ENCODE measurements around the gene KCNIP4.

KCNIP4 gene

GRCh38 chr4:21097865-21098264, 850.7 kb downstream of the KCNIP4 start:
- no peak for DNase-seq (ENCODE audit: low read depth in 2 of 2, low spot score in 1 of 2)

- DNase-seq (ENCODE audit: low read depth in 2 of 2, low spot score in 1 of 2) = no peak
These were observed 851.5 kb downstream of the KCNIP4 start for GRCh38 chr4:21097026-21097425.

DNA sequence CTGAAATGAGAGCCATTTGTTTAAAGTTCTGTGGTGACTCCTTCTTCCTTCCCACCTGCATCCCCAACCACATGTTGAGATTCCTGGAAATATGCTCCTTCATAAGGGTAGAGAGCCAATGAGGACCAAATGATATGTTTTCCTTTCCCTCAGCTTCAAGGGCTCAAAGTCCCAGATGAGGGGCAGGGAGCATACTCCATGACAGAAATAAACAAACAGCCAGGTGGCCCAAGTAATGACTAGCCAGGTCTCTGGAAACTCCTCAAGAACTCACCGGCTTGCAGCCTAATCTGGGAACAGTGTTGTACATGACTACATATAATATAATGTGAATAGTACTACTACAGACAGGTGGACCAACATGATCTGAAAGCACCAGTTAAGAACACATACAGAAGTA, 856.0 kb downstream of the KCNIP4 start:
- no peak for DNase-seq (ENCODE audit: low read depth in 2 of 2, low spot score in 1 of 2)

DNA sequence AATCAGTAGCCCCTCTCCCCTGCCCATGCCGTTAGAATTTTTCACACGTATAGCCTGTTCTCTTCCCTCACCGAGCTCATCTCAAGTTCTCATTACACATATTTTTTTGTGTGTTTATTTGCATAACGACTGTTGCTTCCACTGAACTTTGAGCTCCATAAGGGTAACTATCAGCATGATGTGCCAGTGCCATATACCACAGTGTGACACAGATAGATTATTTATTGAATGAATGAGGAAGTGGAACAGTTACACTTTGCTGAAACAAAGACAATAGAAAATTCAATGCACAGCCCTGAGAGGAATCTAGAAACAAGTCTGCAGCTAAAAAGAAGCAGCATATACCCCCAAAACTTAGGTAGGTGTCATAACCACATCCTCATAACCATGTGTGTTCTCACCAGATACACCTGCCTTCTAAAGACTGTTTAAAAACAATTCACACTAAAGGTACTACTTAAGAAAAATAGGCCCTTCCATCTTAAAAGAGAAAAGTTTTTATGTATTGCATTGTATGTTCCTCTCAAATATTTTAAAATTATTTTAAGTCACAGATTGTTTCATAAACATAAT, 858.4 kb downstream of the KCNIP4 start:
- DNase-seq (ENCODE audit: low read depth in 2 of 2, low spot score in 1 of 2) = no peak

GRCh38 chr4:21083413-21083812, 865.2 kb downstream of the KCNIP4 start:
- no peak for DNase-seq (ENCODE audit: low read depth in 2 of 2, low spot score in 1 of 2)

- no peak for DNase-seq (ENCODE audit: low read depth in 2 of 2, low spot score in 1 of 2)
These were observed 870.6 kb downstream of the KCNIP4 start for GRCh38 chr4:21077967-21078366.

DNA sequence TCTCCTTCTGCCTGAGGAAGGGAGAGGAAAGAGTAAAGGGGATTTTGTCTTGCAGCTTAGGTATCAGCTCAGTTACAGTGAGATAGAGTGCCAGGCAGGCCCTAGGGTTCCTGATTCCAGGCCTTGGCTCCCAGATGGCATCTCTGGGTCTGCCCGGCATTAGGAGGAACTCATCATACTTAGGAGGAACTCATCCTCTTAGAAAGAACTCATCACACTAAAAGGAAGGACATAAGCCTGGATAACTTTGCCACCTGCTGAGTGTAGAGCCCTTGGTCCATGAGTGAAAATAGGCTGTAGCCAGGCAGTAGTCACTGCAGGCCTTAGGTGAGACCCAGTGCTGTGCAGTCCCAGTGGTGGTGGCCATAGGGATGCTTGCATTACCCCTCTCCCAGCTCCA, 881.2 kb downstream of the KCNIP4 start:
- no peak for DNase-seq (ENCODE audit: low read depth in 2 of 2, low spot score in 1 of 2)

DNA sequence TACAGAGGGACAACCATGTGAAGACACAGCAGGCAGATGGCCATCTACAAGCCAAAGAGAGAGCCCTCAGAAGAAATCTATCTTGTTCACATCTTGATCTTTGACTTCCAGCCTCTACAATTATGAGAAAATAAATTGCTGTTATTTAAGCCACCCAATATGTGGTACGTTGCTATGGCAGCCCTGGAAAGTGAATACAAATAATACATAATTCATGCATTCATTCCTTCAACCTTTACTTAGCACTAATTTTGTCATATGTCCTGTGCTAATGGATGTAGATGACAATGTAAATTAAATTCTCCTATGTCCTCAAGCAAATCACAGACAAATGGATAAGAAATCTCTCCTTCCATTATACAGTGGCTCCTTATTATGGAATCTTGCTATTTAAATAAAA, 886.7 kb downstream of the KCNIP4 start:
- no peak for DNase-seq (ENCODE audit: low read depth in 2 of 2, low spot score in 1 of 2)

GRCh38 chr4:21046141-21046540, 902.4 kb downstream of the KCNIP4 start:
- DNase-seq (ENCODE audit: low read depth in 2 of 2, low spot score in 1 of 2) = no peak

DNA sequence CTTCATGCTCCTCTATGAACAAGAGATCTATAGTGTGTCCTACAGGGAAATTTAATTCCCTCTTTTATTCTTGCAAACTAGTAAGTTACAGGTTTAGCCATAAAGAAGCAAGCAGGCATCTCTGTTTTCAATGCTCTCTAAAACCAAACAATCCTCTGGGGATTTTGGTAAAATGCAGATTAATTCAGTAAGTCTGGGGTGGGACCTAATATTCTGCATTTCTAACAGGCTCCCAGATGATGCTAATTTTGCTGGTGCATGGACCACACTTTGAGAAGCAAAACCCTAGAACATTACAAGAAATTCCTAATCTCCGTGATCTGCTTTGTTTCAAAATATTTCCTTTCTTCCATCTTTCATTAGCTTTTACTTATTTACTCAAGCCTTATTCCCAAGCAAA, 903.5 kb downstream of the KCNIP4 start:
- no peak for DNase-seq (ENCODE audit: low read depth in 2 of 2, low spot score in 1 of 2)

- no peak for DNase-seq (ENCODE audit: low read depth in 2 of 2, low spot score in 1 of 2)
These were observed 906.9 kb downstream of the KCNIP4 start for GRCh38 chr4:21041708-21042107.

DNA sequence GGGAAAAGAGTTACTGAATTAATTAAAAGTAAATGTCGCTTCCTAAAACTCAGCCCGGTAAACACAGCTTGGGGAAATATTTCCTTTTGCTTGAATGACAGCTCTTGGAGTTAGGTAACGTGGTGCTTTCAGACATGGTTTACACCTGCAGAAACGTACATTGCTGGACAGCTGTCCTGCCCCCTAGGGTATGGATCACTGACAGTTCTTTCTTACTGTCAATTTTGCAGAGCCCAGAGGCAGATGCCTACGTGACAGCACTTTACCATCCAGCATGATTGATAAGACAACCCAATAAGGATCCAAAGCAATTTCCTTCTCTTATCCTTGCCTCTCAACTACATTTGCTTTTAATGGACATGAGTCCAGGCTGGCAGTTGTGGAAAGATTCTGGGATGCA, 913.8 kb downstream of the KCNIP4 start:
- no peak for DNase-seq (ENCODE audit: low read depth in 2 of 2, low spot score in 1 of 2)

DNA sequence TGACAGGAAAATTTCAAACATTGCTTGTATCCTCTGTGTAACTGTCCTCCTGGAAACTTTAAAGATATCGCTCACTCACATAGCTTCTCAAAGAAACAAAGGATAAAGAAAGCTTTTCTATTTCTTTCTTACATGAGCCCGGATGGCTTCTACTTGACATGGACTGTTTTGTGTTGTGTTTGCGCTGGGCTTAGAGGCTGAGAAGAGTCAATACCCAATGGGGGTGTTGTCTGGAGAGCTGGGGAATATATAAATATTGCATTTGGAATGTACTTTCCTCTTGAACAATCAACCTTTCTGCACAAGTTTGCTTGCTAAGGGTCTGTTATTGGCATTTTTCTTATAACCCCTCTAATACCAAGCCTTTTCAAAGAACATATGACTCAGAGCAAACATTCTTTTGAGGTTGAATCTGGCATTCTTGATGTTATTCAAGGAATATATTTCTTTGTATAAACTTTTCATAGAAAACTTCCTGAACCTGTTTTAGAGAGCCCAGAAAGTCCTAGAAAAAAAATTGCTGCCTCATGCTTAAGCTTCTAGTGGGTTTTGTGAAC, 916.4 kb downstream of the KCNIP4 start:
- DNase-seq (ENCODE audit: low read depth in 2 of 2, low spot score in 1 of 2) = no peak

GRCh38 chr4:21018817-21019216, 929.8 kb downstream of the KCNIP4 start:
- no peak for DNase-seq (ENCODE audit: low read depth in 2 of 2, low spot score in 1 of 2)

DNA sequence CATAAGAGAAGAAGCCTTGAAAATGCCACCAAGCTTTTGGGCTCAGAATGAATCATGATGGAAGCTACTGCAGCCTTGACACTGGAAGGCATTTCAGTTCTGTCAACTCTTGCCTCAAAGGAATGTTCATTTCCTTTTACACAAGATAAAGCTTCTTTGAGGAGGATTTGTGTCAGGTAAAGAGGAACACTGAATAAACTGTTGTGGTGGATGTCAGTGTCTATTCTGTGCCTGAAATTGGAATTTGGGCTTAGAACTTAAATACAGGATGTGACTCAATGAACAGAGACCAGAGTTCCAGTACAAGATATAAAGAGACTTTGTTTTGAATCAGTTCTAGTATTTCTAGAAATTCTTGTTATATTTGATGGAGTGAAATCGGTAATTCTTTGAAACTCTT, 935.1 kb downstream of the KCNIP4 start:
- DNase-seq (ENCODE audit: low read depth in 2 of 2, low spot score in 1 of 2) = no peak

- DNase-seq (ENCODE audit: low read depth in 2 of 2, low spot score in 1 of 2) = no peak
These were observed 935.7 kb downstream of the KCNIP4 start for GRCh38 chr4:21012851-21013331.

DNA sequence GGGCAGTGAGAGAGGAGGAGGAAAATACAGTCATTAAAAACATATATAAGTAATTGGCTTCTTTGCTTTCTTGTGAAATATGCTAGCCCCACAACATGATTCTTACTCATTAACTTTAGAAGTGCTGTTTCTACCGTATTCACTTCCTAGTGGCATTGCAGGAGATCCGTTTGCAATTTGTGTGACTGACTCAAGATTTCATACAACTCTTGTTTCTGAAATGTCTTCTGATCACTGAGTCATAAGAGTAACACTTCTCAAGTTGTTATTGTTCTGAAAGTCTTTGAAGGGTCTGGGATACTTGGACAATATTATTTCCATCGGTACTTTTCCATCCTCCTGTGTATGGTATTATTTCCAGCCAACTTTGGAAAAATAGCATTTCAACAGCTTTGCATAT, 937.5 kb downstream of the KCNIP4 start:
- DNase-seq (ENCODE audit: low read depth in 2 of 2, low spot score in 1 of 2) = no peak

- no peak for DNase-seq (ENCODE audit: low read depth in 2 of 2, low spot score in 1 of 2)
These were observed 938.6 kb downstream of the KCNIP4 start for GRCh38 chr4:21009956-21010355.

DNA sequence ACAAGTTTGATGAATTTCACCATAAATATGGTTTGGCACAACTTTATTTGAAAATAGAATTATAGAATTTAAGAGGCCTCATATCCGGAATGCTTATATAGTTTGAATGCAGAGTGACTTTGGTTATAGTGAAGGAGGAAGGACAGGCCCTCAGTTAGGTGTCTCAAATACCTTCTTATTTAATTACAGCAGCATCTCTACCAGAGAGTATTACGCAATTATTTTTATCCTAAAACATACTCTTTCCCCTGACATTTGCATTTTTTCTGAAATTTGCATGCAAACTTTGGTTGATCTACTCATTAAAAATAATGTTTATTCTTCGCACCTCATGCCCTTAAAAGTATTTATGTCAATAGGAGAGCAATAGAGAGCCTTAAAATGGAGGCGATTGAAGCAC, 942.9 kb downstream of the KCNIP4 start:
- DNase-seq (ENCODE audit: low read depth in 2 of 2, low spot score in 1 of 2) = no peak

GRCh38 chr4:21002976-21003375, 945.6 kb downstream of the KCNIP4 start:
- DNase-seq (ENCODE audit: low read depth in 2 of 2, low spot score in 1 of 2) = no peak

- DNase-seq (ENCODE audit: low read depth in 2 of 2, low spot score in 1 of 2) = no peak
These were observed 946.3 kb downstream of the KCNIP4 start for GRCh38 chr4:21002286-21002685.

GRCh38 chr4:21001490-21001889, 947.1 kb downstream of the KCNIP4 start:
- no peak for DNase-seq (ENCODE audit: low read depth in 2 of 2, low spot score in 1 of 2)

- DNase-seq (ENCODE audit: low read depth in 2 of 2, low spot score in 1 of 2) = no peak
These were observed 950.7 kb downstream of the KCNIP4 start for GRCh38 chr4:20997886-20998285.
